PC-9 (cell line): ENCODE data around the gene MTG1. TPM values are rescaled to one million over a fixed set of nuclear protein-coding genes. Genes with fewer than 3 reads are reported as not detected.

Source experiments
- BruUV-seq: library from RNA; stranded (reverse); fragments of 400-500 nt; replicated peaks from 2 replicates; lab custom pipeline; 2021; lab: Mats Ljungman, UMichigan
- CTCF ChIA-PET: fragments of 300-600 bp; sonication (Branson Sonifier 250); formaldehyde crosslinking; loops from one replicate; lab custom pipeline; 2022; ENCODE audit warnings: antibody characterized with exemption; lab: Charles Lee
- POLR2A ChIA-PET: fragments of 300-600 bp; sonication (Branson Sonifier 250); formaldehyde crosslinking; loops from one replicate; lab custom pipeline; 2022; ENCODE audit warnings: antibody characterized with exemption; ENCODE audit not compliant: unreplicated experiment; lab: Charles Lee
- DNase-seq, 2 experiments: peaks; one replicate each; pipeline versions ENCODE4 v3.0.0 to v3.0.0-alpha.2; 2015 to 2022; ENCODE audit warnings: mixed read lengths in 1 of 2
- H2AFZ ChIP-seq: fragments of 200-600 bp; sonication (generic); 2 replicates; pipeline ENCODE4 v1.8.1; 2017; ENCODE audit warnings: antibody characterized with exemption
- H3F3A ChIP-seq: fragments of 200-600 bp; sonication (generic); 2 replicates; pipeline ENCODE4 v1.8.1; 2017; ENCODE audit warnings: antibody characterized with exemption, mild to moderate bottlenecking, low read depth; ENCODE audit not compliant: insufficient read depth
- H3K27ac ChIP-seq: fragments of 200-600 bp; sonication (generic); 2 replicates; pipeline ENCODE4 v1.6.1; 2016; ENCODE audit warnings: mixed run types
- H3K27me3 ChIP-seq: fragments of 200-600 bp; sonication (generic); 2 replicates; pipeline ENCODE4 v1.6.1; 2016; ENCODE audit warnings: low read depth, mixed run types; ENCODE audit not compliant: insufficient read depth
- H3K36me3 ChIP-seq: fragments of 200-600 bp; sonication (generic); 2 replicates; pipeline ENCODE4 v1.6.1; 2016; ENCODE audit warnings: low read depth, mixed run types
- H3K4me1 ChIP-seq: fragments of 200-600 bp; sonication (generic); replicated peaks from 2 replicates; pipeline ENCODE4 v1.6.1; 2016; ENCODE audit warnings: mixed run types; ENCODE audit not compliant: insufficient read depth
- H3K4me2 ChIP-seq: fragments of 200-600 bp; sonication (generic); 2 replicates; pipeline ENCODE4 v1.6.1; 2017; ENCODE audit warnings: mixed run types
- H3K4me3 ChIP-seq: fragments of 200-600 bp; sonication (generic); 2 replicates; pipeline ENCODE4 v1.6.1; 2016; ENCODE audit warnings: mixed run types
- H3K79me2 ChIP-seq: fragments of 200-600 bp; sonication (generic); 2 replicates; pipeline ENCODE4 v1.6.1; 2017; ENCODE audit warnings: low read depth, mixed run types
- H3K9me2 ChIP-seq: fragments of 200-600 bp; sonication (generic); 2 replicates; pipeline ENCODE4 v1.8.1; 2017; ENCODE audit warnings: mild to moderate bottlenecking; ENCODE audit not compliant: insufficient read depth
- H3K9me3 ChIP-seq: fragments of 200-600 bp; sonication (generic); 2 replicates; pipeline ENCODE4 v1.8.1; 2016; ENCODE audit warnings: low read depth; ENCODE audit not compliant: insufficient read depth
- H4K20me1 ChIP-seq: fragments of 200-600 bp; sonication (generic); 2 replicates; pipeline ENCODE4 v1.8.1; 2017; ENCODE audit not compliant: insufficient read depth
- EZH2 ChIP-seq: fragments of 200-600 bp; sonication (generic); IDR thresholded peaks from 2 replicates; pipeline ENCODE4 v1.8.0; 2017; ENCODE audit warnings: antibody characterized with exemption, low read depth
- intact Hi-C: fragments of 100-400 bp; cut with micrococcal nuclease; formaldehyde crosslinking; loops from one replicate; pipeline ENCODE4 v1.10.0; 2022; ENCODE audit not compliant: unreplicated experiment
- total RNA-seq: library from RNA; stranded (reverse); gene quantifications from 2 replicates; pipeline ENCODE4 v1.2.3, GENCODE V29; 2021
- TF ChIP-seq, protein P1 (sequence below): fragments of 200-600 bp; sonication (generic); conservative IDR thresholded peaks from 2 replicates; pipeline ENCODE4 v1.6.1; 2017; ENCODE audit warnings: mixed run types, antibody characterized with exemption, mild to moderate bottlenecking, moderate library complexity

Gene MTG1
- total RNA-seq, 1 experiment from 2014 or later: 33.0 TPM

DNA sequence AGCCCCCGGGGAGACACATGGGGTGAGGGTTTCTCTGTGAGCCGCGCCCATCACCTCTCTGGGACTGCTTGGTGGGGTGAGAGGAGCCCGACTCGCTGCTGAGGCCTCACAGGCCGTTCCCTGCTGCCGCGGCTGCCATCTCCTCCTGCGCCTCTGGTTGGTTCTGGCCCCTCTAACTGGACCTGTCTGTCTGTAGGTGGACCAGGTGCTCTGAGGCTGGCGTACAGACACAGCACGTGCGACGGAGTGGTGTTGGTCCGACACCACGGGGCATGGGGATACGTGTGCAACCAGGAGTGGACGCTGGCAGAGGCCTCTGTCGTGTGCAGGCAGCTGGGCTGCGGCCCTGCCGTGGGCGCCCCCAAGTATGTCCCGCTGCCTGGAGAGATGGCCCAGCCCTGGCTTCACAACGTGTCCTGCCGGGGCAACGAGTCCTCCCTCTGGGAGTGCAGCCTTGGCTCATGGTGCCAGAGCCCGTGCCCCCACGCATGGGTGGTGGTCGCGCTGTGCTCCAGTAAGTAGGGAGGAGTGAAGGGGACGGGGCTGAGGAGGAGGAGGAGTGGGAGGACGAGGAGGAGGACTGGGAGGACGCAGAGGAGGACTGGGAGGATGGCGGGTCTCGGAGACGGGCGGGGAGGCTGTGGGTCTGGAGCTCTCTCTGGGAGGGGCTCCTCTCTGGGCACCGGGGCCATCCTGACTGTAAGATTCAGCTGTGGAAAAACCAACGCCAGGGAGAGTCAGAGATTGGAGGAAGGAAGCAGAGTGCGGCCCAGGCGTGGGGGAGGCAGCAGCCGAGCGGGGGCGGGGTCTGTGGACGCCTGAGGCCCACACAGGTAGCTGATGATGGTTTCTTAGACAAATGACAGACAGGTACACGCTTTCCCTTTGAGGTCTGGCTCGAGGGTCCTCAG is 62.3 kb downstream of the MTG1 start:
- TF ChIP-seq, protein P1, sequence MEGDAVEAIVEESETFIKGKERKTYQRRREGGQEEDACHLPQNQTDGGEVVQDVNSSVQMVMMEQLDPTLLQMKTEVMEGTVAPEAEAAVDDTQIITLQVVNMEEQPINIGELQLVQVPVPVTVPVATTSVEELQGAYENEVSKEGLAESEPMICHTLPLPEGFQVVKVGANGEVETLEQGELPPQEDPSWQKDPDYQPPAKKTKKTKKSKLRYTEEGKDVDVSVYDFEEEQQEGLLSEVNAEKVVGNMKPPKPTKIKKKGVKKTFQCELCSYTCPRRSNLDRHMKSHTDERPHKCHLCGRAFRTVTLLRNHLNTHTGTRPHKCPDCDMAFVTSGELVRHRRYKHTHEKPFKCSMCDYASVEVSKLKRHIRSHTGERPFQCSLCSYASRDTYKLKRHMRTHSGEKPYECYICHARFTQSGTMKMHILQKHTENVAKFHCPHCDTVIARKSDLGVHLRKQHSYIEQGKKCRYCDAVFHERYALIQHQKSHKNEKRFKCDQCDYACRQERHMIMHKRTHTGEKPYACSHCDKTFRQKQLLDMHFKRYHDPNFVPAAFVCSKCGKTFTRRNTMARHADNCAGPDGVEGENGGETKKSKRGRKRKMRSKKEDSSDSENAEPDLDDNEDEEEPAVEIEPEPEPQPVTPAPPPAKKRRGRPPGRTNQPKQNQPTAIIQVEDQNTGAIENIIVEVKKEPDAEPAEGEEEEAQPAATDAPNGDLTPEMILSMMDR: no peak
- TF ChIP-seq EZH2: no peak
- Histone ChIP-seq H3K36me3 (no peaks in the 10 kb centered on the region), H3K4me2 (no peak overlapping the region), H3F3A (no peaks in the 10 kb centered on the region), H3K27me3 (peaks cover 17% of the 10 kb centered on the region), H3K4me1 (no peaks in the 10 kb centered on the region), H3K27ac (no peak overlapping the region), H3K9me3 (no peaks in the 10 kb centered on the region), H3K4me3 (no peak overlapping the region), H4K20me1 (no peaks in the 10 kb centered on the region), H3K9me2 (no peaks in the 10 kb centered on the region), H3K79me2 (no peaks in the 10 kb centered on the region), H2AFZ (no peak overlapping the region)
- no peak for DNase-seq
- CTCF ChIA-PET: no interaction called here
- POLR2A ChIA-PET: no interaction called here
- intact Hi-C loops: no loop called here
- no TSS peak for BruUV-seq

DNA sequence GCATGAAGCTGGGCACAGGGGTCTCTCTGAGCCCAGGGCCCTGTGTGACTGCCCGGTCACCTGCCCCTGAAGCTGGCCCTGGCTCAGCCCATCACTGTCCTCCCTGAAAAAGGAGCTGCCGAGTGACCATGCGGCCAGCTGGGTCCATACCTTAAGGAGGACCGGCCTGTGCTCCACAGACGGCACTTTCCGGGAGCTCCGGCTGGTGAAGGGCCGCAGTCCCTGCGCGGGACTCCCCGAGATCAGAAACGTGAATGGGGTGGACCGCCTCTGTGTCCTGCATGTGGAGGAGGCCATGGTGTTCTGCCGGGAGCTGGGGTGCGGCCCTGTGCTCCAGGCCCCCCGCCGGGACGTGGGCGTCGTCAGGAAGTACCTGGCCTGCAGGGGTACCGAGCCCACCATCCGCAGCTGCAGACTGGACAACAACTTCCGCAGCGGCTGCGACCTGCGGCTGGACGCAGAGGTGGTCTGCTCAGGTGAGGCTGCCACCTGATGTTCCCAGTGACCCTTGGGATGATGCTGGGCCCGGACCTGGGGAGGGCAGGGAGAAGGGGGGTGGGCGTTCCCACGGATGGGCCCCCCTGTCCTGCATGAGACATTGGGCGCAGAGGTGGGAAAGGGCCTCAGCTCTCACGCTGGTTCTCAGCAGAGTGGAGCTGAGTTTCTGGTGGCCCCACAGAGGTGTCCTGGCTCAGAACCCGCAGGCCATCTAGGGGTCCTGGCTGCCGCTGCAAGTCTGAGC is 63.3 kb downstream of the MTG1 start:
- CTCF ChIA-PET: no interaction called here

DNA sequence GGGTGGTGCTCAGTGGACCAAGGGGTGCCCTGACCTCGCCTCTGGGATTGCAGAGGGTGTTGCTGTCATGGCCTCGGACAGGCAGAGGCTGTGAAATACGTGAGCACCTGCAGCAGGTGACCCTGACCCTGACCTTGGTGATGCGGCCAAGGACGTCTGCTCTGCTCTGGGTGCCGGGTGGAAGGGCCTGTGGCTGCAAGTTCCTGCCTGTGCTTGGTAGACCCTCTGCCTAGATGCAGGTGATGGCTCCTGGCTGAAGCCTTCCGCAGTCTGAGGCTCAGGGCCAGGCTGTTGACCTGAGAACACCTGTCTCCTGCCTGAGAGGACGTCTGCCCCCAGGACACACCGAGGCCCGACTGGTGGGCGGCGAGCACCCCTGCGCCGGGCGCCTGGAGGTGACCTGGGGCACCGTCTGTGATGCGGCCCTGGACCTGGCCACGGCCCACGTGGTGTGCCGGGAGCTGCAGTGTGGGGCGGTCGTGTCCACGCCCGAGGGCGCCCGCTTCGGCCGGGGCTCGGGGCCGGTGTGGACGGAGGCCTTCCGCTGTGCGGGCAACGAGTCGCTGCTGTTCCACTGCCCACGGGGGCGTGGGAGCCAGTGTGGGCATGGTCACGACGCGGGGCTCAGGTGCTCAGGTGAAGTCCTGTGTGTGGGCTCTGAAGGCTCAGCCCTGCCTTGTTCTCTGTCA is 64.2 kb downstream of the MTG1 start:
- Histone ChIP-seq H3K4me2 (no peak overlapping the region), H2AFZ (no peak overlapping the region), H3K36me3 (no peaks in the 10 kb centered on the region), H3K79me2 (no peaks in the 10 kb centered on the region), H3K4me3 (no peak overlapping the region), H3K4me1 (no peaks in the 10 kb centered on the region), H3K27ac (no peak overlapping the region), H4K20me1 (no peaks in the 10 kb centered on the region), H3K9me2 (no peaks in the 10 kb centered on the region), H3F3A (no peaks in the 10 kb centered on the region), H3K27me3 (peaks cover 17% of the 10 kb centered on the region), H3K9me3 (no peaks in the 10 kb centered on the region)
- TF ChIP-seq, protein P1: no peak
- TF ChIP-seq EZH2: no peak
- ChIA-PET POLR2A (no interaction called here), CTCF (no interaction called here)
- BruUV-seq: no TSS peak
- intact Hi-C loops: no loop called here
- no peak for DNase-seq

More for the DNA sequence above, 63.3 kb downstream of the MTG1 start:
- H3K27me3 ChIP-seq: peaks cover 17% of the 10 kb centered on the region
- H3K9me3 ChIP-seq: no peaks in the 10 kb centered on the region
- no peak for DNase-seq
- H3K4me3 ChIP-seq: no peak overlapping the region
- H3K4me2 ChIP-seq: no peak overlapping the region
- H2AFZ ChIP-seq: no peak overlapping the region
- intact Hi-C loops: no loop called here
- H3F3A ChIP-seq: no peaks in the 10 kb centered on the region
- H3K27ac ChIP-seq: no peak overlapping the region
- TF ChIP-seq, protein P1: no peak
- TF ChIP-seq EZH2: no peak
- no TSS peak for BruUV-seq
- no peaks in the 10 kb centered on the region for H3K79me2 ChIP-seq
- no peaks in the 10 kb centered on the region for H3K9me2 ChIP-seq
- no peaks in the 10 kb centered on the region for H3K4me1 ChIP-seq
- no peaks in the 10 kb centered on the region for H3K36me3 ChIP-seq
- no peaks in the 10 kb centered on the region for H4K20me1 ChIP-seq
- POLR2A ChIA-PET: no interaction called here
